ENCODE measurements around the gene RBM15B.

RBM15B gene

DNA sequence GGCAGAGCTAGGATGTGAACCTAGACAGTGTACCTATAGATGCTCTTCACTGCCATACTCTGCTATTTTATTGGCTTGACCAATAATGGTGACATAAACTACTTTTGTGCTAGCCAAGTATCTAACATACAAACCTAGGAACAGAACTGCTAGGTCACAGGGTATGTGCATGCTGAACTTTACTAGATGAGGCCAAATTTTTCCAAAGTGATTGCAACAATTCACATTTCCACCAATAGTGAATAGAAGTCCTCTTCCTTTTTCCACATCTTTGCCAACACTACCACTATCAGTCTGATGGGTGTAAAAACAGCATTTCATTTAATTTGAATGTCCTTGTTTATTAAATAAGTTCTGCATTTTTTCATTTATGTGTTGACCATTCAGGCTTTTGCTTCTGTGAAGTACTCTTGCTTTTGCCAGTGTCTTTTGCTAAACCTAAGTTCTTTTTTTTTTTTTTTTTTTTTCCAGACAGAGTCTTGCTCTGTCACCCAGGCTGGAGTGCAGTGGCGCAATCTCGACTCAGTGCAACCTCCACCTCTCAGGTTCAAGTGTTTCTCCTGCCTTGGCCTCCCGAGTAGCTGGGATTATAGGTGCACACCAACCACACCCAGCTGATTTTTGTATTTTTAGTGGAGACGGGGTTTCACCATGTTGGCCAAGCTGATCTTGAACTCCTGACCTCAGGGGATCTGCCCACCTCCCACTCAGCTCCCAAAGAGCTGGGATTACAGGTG is 54.6 kb downstream of the RBM15B start:
- no peak for DNase-seq (ENCODE audit: low read depth)
- TF ChIP-seq, protein P1, sequence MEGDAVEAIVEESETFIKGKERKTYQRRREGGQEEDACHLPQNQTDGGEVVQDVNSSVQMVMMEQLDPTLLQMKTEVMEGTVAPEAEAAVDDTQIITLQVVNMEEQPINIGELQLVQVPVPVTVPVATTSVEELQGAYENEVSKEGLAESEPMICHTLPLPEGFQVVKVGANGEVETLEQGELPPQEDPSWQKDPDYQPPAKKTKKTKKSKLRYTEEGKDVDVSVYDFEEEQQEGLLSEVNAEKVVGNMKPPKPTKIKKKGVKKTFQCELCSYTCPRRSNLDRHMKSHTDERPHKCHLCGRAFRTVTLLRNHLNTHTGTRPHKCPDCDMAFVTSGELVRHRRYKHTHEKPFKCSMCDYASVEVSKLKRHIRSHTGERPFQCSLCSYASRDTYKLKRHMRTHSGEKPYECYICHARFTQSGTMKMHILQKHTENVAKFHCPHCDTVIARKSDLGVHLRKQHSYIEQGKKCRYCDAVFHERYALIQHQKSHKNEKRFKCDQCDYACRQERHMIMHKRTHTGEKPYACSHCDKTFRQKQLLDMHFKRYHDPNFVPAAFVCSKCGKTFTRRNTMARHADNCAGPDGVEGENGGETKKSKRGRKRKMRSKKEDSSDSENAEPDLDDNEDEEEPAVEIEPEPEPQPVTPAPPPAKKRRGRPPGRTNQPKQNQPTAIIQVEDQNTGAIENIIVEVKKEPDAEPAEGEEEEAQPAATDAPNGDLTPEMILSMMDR (conservative IDR thresholded peaks at IDR 0.05; ENCODE audit: low read depth, low read length) = no peak
- no peak overlapping the region for H3K4me3 ChIP-seq (ENCODE audit: low read length)
